GM18861 (cell line): ENCODE measurements around the gene CNP.
"Not testable (repeated sequence)": the region's sequence is repeated elsewhere in the genome, so short reads cannot be mapped to it uniquely, and the experiment has no call there.

Experiments used
- ATAC-seq: cut with Tn5 transposase; IDR thresholded peaks from one replicate; pipeline ENCODE4 v1.9.1; 2021; ENCODE audit not compliant: unreplicated experiment

Gene CNP

DNA sequence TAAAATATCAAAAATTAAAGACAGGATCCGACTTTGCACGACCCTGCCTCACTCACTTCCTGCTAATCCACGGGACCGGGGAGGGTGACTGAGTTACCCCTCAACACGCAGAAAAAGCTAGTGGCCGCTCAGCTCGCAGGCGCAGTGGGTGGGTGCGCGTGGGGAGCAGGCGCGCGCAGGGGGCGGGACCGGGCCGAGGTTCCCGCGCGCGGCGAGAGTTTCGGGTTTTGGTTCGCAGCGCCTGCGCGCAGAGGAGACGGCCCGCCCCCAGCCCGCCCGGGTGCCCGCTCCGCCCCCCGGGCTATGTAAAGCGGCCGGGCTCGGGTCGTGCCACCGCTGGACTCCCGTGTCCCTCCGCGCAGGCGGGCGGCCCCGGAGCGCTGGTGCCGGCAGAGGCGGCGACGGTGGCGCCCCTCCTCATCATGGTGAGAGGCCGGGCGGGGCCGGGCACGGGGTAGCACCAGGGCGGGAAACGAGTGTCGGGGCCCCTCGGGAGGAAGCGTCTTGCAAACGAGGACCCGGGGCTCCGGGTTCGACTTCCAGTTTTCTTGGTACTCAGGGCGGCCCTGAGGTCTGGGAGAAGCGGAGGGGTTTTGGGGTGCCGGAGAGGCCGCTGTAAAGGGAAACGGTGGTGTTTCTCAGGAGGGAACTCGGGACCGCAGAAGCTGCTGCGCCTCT, at the start of gene CNP:
Gene CNP, plus strand, starts transcription at position 333 of the 678 bp plus-strand sequence. Its CDS starts 90 bp downstream, at position 423.
- ATAC-seq = peak; percentile 48

DNA sequence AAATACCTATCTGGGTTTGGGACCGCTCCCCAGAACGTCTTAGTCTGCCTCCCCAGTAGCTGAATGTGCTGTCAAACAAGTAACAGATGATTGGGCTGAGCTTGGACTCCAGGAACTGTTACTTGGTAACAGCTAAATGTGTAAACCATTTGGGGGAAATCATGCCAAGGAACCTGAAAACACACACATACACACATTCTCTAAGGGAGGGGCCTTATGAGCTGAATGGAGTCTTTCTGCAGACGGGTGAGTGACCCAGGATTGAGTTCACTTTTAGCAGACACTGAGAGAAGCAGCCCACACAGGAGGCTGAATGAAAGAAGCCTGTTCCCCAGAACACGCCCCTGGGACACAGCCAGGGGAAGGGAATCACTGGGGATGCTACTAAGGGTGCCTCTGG, 49.4 kb upstream of the CNP start:
- no peak for ATAC-seq

- ATAC-seq = peak; percentile 8
Observed at GRCh38 chr17:41917679-41918313, 48.8 kb upstream of the CNP start.

GRCh38 chr17:41918314-41919164, 48.1 kb upstream of the CNP start, which contains the start of gene ACLY:
Gene ACLY, minus strand, starts transcription at chr17:41918951. Its CDS starts 5,078 bp downstream, at chr17:41913873.
- peak; percentile 86 for ATAC-seq

DNA sequence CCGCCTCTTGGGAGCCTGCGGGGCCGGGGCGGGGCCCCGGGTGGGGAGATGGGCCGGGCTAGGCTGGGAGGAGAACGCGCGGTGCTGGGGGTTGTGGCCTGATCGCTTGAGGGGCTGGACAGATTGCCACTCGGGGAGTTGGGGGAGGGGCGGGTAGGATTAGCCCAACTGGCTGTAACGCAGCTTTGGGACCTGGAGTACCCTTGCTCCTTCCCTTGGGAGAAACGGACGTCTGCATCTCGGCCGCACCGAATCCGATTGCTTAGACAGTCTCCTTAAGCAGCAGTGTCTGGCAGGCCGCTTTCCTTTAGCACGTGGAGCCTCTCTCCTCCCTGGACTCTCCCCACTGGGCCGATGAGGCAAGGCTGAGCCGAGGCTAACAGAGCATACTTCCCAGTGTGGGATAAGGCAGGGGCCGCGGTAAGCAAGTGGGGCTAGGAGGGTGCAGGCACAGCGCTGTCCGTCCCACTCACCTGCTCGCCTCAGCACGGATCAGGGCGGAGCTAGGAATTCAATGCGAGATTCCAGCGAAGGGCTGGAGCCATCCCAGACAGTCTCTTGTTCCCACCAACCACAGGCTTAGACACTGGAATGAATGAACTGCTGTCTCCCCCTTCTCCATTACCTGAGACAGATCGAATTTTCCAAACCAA, 47.3 kb upstream of the CNP start:
- ATAC-seq = no peak

GRCh38 chr17:41919840-41920579, 46.6 kb upstream of the CNP start:
- no peak for ATAC-seq

- ATAC-seq = no peak
Observed at GRCh38 chr17:41920580-41920955, 46.0 kb upstream of the CNP start.

DNA sequence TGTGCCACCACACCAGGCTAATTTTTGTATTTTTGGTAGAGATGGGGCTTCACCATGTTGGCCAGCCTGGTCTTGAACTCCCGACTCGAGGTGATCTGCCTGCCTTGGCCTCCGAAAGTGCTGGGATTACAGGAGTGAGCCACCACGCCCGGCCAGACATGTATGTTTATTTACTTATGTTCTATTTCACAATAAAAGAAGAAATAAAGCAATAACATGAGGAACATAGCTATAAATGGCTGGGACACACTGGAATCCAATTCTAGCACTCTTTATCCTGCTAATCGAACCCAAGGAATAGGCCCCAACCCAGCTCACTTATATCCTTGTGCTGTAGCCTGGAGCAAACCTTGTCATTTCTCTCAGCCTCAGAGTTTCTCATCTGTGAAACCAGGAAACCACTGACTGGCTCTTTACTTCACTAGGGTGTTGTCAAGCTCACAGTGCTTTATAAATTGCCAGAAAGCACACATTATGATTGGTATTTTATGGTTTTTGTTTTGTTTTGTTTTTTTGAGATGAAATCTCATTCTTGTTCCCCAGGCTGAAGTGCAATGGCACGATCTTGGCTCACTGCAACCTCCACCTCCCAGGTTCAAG, 40.5 kb upstream of the CNP start:
- no peak for ATAC-seq

- no peak for ATAC-seq
Observed at GRCh38 chr17:41928693-41929251, 37.8 kb upstream of the CNP start.

- peak; percentile 85 for ATAC-seq
Observed at GRCh38 chr17:41930009-41930832, 36.4 kb upstream of the CNP start, which contains the start of gene ODAD4. Gene ODAD4, plus strand, starts transcription at chr17:41930617. Its CDS starts 107 bp downstream, at chr17:41930724.

DNA sequence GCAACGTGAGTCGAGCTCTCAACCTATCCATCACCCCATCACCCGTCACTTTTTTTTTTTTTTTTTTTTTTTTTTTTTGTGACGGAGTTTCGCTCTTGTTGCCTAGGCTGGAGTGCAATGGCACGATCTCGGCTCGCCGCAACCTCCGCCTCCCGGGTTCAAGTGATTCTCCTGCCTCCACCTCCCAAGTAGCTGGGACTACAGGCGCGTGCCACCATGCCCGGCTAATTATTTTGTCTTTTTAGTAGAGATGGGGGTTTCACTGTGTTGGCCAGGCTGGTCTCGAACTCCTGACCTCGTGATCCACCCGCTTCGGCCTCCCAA, 35.8 kb upstream of the CNP start:
- ATAC-seq = peak; percentile 19

DNA sequence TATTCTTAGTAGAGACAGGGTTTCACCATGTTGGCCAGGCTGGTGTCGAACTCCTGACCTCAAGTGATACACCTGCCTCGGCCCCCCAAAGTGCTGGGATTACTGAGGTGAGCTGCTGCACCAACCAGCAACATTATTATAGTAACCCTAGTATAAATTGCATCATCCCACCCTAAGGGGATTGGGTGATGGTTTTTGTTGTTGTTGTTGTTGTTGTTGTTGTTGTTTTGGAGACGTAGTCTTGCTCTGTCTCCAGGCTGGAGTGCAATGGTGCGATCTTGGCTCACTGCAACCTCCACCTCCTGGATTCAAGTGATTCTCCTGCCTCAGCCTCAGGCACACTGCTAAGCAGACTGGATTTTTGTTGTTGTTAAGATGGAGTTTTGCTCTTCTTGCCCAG, 34.9 kb upstream of the CNP start:
- not testable (repeated sequence) for ATAC-seq

- no peak for ATAC-seq
Observed at GRCh38 chr17:41932816-41933389, 33.7 kb upstream of the CNP start.

- ATAC-seq = no peak
Observed at GRCh38 chr17:41935641-41936040, 31.0 kb upstream of the CNP start.

DNA sequence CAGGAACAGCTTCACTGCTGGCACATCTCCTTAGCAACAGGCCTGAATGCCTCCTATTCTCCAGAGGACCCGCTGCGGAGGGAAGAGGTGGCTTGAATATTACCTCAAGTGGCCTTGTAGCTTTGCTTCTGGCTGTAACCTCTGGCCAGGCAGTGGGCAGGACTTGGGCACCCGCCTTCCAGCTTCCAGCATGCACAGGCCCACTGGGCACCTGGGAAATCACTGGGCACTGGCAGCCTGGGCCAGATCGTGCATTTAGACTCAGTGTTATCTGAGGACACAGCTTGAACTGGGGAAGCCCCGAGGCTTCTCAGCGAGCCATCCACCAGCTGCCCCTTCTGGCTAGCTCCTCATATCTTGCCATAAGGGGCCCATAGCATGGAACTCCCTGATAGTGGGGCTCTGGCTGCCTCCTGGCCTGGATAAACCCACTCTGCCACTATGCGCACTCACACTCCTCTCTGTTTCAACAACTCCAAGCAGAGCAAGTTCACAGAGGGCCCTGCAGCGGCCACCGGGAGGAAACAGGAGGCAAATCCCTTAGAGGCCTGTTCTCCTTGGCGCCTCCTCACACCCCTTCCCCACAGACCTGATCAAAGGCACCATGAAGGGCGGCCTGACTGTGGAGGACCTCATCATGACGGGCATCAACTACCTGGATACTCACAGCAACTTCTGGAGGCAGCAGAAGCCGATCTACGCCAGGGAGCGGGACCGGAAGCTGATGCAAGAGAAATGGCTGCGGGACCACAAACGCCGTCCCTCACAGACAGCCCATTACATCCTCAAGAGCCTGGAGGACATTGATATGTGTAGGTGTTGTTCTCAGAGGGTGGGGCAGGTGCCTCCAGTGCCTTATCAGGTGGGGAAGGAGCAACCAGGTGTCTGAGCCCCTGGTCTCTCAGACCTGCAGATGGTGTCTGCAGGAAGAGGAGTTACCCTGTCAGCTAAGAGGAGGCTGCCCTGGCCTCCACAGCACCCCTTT, 28.3 kb upstream of the CNP start:
- ATAC-seq = no peak

- ATAC-seq = no peak
Observed at GRCh38 chr17:41939044-41939692, 27.4 kb upstream of the CNP start.

DNA sequence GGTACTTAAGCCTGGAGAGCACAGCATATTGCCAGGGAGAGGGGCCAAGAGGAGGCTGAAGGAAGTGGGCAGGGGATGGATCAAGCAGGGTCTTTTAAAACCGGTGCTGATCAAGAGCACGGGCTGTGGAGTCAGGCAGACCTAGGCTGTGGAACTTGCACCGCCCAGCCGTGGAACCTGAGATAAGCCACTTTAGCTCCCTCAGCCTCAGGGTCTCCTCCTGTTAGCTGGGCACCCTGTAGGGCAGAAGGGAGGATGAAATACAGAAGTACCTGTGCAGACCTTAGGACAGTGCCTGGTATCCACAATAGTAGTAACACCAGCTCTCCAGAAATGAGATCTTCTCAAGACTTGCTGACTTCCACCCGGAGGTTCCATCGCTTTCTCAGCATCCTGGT, 26.9 kb upstream of the CNP start:
- ATAC-seq = no peak
